Right lobe of liver (tissue), 4 donors: ENCODE results near the gene TMUB1.

ENCODE experiments used
- POLR2A ChIP-seq: fragments of 450-650 bp; IDR thresholded peaks from one replicate; pipeline ENCODE4 v1.6.1; 2017; ENCODE audit warnings: antibody characterized with exemption, mild to moderate bottlenecking
- TF ChIP-seq, protein P1 (sequence below), 4 donors: fragments of 200-600 bp in 3 of 4; fragments of 450-650 bp in 1 of 4; IDR thresholded peaks; one replicate each; pipeline versions ENCODE4 v1.5.1 to v1.8.0; 2016 to 2022; ENCODE audit warnings: antibody characterized with exemption in 4 of 4, mild to moderate bottlenecking in 2 of 4
- donor health status: DM: no; HTN: no; CAD: no.
- donor health status: DM: no; HTN: no; CAD: no.
- donor health status: DM: no; HTN: yes; CAD: no.

DNA sequence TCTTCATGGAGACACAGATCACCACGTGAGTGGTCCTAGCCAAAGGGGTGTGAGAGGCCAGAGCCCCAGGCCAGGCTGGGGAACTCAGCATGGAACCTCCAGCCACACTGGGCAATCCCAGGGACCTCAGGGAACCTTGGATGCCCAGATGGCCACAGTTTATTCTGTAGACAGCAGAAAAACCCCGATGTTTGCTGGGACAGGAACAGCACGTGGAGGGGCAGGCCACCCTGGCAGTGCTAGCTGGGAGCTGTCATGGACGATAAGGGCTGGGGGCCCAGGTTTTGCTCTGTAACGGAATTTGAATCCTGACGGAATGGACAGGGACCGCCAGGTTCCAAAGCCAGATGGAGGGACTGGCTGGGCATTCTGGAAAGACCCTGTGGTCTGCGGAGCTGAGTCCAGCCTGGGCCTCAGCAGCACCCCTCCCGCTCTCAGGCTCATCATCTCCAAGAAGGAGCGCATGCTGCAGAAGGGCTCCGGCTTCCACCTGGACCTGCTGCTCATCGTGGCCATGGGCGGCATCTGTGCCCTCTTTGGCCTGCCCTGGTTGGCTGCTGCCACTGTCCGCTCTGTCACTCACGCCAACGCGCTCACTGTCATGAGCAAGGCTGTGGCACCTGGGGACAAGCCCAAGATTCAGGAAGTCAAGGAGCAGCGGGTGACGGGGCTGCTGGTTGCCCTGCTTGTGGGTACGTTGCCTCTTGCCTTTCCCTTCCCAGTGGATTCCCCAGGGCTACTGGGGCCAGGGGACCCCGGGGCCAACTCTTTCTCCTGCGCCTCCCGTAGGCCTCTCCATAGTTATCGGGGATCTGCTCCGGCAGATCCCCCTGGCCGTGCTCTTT is 8.3 kb downstream of the TMUB1 start:
- TF ChIP-seq, protein P1, sequence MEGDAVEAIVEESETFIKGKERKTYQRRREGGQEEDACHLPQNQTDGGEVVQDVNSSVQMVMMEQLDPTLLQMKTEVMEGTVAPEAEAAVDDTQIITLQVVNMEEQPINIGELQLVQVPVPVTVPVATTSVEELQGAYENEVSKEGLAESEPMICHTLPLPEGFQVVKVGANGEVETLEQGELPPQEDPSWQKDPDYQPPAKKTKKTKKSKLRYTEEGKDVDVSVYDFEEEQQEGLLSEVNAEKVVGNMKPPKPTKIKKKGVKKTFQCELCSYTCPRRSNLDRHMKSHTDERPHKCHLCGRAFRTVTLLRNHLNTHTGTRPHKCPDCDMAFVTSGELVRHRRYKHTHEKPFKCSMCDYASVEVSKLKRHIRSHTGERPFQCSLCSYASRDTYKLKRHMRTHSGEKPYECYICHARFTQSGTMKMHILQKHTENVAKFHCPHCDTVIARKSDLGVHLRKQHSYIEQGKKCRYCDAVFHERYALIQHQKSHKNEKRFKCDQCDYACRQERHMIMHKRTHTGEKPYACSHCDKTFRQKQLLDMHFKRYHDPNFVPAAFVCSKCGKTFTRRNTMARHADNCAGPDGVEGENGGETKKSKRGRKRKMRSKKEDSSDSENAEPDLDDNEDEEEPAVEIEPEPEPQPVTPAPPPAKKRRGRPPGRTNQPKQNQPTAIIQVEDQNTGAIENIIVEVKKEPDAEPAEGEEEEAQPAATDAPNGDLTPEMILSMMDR (IDR thresholded peaks at IDR 0.05): no peak
- no peak for TF ChIP-seq POLR2A
